HUES48 (cell line): ENCODE measurements around the gene CIAPIN1.

ENCODE experiments used
- H3K27ac ChIP-seq: one replicate; pipeline ENCODE4 v1.7.0; 2013; ENCODE audit warnings: low read depth, low read length, inconsistent platforms
- H3K27me3 ChIP-seq: 2 replicates; pipeline ENCODE4 v1.6.1; 2013; ENCODE audit warnings: mild to moderate bottlenecking, low read length; ENCODE audit not compliant: control insufficient read depth, insufficient read depth
- H3K36me3 ChIP-seq: 2 replicates; pipeline ENCODE4 v1.6.1; 2013; ENCODE audit warnings: low read length; ENCODE audit not compliant: control insufficient read depth, insufficient read depth
- H3K4me1 ChIP-seq: 2 replicates; pipeline ENCODE4 v1.6.1; 2013; ENCODE audit warnings: mild to moderate bottlenecking, low read length; ENCODE audit not compliant: control insufficient read depth, insufficient read depth
- H3K4me3 ChIP-seq: 2 replicates; pipeline ENCODE4 v1.5.1; 2013; ENCODE audit warnings: mild to moderate bottlenecking, low read depth, low read length
- H3K9ac ChIP-seq: 2 replicates; pipeline ENCODE4 v1.6.1; 2013; ENCODE audit warnings: mild to moderate bottlenecking, low read depth, low read length, moderate library complexity
- H3K9me3 ChIP-seq: 2 replicates; pipeline ENCODE4 v1.6.1; 2013; ENCODE audit warnings: low read length; ENCODE audit not compliant: control insufficient read depth, insufficient read depth

The CIAPIN1 gene

DNA sequence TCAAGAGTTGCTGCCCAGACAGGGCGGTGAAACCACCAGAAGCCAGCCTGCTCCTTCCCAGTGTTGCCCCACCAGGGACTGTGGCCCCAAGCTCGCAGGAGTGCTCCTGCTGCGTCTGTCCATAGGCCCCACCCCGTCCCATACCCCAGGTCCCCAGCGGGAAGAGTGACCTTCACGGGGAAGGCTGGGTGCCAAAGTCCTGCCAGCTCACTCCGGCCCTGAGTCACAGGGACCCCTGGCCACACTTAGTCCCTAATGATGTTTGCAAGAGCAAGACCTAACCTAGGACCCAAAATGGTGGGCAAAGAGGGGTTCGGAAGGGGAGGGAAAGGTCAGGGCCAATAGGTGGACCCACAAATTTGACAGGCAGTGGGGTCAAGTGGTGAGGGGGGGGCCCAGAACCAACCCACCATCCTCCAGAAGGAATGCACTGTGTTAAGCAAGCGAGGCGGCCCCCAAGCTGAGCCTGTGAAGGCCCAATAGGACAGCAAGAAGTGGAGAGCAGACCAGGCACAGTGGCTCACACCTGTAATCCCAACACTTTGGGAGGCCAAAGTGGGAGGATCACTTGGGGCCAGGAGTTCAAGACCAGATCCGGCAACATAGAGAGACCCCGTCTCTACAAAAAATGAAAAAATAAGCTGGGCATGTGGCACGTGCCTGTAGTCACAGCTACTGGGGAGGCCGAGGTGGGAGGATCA is 35.8 kb upstream of the CIAPIN1 start:
- H3K9ac ChIP-seq = no peak overlapping the region

DNA sequence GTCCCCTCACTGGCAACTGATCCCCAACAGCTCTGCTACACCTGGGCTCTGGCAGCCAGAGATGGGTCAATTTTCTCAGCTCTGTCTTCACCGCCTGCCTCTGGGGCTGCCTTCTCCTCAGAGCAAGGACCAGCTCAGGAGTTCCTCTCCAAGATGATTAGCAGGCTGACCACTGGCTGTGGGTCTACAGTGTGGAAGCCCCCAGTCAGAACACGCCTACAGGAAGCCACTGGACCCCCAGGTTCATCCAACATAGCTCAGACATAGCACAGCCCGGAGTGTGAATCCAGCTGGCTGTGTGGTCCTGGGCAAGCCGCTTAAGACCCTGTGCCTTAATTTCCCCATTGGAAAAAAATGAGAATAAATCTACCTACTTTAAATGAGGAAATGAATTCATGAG is 34.2 kb upstream of the CIAPIN1 start:
- no peak overlapping the region for H3K27ac ChIP-seq
- peaks cover 14% of the 10 kb centered on the region; the same call in 1 of the 2 replicates for H3K4me1 ChIP-seq
- no peaks in the 10 kb centered on the region for H3K9me3 ChIP-seq
- no peak overlapping the region for H3K4me3 ChIP-seq
- H3K27me3 ChIP-seq = peaks cover 23% of the 10 kb centered on the region
- H3K36me3 ChIP-seq = no peaks in the 10 kb centered on the region
- H3K9ac ChIP-seq = no peak overlapping the region

More for the DNA sequence above, 35.8 kb upstream of the CIAPIN1 start:
- H3K4me3 ChIP-seq = no peak overlapping the region
- H3K27ac ChIP-seq = no peak overlapping the region
- H3K36me3 ChIP-seq = no peaks in the 10 kb centered on the region
- peaks cover 23% of the 10 kb centered on the region for H3K27me3 ChIP-seq
- no peaks in the 10 kb centered on the region for H3K9me3 ChIP-seq
- H3K4me1 ChIP-seq = peaks cover 12% of the 10 kb centered on the region; the same call in 1 of the 2 replicates

DNA sequence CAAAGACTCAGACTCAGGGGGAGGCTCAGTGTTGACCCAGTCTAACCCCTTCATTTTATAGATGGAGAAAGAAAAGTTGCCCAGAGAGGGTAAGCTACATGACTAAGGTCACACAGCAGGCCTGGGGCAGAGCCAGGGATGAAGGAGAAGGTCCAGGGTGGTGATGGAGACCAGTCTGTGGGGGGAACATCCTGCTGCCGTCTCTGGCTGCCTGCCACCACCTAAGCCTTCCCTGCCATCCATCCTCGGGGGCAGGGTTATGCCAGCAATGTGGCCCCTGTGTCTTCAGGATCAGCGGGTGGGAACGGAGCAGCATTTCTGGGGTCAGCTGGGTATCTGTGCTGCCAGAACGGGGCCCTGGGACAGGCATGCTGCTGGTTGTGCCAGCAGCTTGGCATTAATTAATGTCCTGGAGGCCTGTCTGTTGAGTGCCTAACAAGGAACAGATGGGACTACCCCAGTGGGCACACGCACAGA is 33.6 kb upstream of the CIAPIN1 start:
- Histone ChIP-seq H3K9ac (no peak overlapping the region), H3K36me3 (no peaks in the 10 kb centered on the region), H3K27ac (no peak overlapping the region), H3K27me3 (peaks cover 21% of the 10 kb centered on the region), H3K9me3 (no peaks in the 10 kb centered on the region), H3K4me3 (no peak overlapping the region), H3K4me1 (peaks cover 19% of the 10 kb centered on the region)

DNA sequence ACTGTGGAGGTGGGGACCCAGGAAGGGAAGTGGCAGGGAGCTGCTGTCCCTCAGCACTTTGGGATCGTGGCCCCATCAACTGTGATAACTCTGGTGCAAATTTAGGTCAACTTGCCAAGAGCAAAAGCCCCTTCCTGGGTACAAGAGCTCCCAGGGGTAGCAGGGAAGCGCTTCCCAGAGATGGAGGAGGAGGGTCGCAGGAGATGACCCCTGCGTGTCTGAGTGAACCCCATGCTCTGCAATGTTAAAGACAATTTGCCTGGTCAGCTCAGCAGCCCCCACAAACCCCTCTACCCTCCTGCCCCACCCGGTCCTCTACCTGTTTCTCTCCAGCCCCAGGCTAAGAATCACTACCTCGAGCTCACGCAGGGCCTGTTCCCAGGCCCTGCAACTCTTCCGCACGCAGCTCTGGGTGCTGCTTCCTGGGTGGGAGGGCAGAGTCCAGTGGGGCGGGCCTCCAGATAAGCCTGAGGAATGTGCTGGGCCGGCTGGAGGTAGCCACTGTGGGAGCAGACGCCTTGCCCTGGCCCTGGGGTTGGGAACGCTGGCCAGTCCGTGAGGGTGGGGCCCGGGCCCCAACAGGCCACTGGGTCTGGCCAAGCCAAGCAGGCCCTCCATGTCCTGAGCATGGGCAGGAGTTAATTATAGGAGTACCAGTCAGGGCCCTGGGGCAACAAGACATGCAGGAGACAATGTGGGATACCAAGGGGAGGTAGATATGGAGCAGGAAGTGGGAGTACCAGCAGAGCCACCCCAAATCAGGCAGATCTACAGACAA is 33.0 kb upstream of the CIAPIN1 start:
- peak overlapping the region; percentile 43 for H3K27ac ChIP-seq
- no peaks in the 10 kb centered on the region for H3K36me3 ChIP-seq
- H3K9ac ChIP-seq = no peak overlapping the region
- H3K4me1 ChIP-seq = peaks cover 22% of the 10 kb centered on the region
- peaks cover 15% of the 10 kb centered on the region for H3K27me3 ChIP-seq
- H3K4me3 ChIP-seq = peak overlapping the region; percentile 63
- no peaks in the 10 kb centered on the region for H3K9me3 ChIP-seq

DNA sequence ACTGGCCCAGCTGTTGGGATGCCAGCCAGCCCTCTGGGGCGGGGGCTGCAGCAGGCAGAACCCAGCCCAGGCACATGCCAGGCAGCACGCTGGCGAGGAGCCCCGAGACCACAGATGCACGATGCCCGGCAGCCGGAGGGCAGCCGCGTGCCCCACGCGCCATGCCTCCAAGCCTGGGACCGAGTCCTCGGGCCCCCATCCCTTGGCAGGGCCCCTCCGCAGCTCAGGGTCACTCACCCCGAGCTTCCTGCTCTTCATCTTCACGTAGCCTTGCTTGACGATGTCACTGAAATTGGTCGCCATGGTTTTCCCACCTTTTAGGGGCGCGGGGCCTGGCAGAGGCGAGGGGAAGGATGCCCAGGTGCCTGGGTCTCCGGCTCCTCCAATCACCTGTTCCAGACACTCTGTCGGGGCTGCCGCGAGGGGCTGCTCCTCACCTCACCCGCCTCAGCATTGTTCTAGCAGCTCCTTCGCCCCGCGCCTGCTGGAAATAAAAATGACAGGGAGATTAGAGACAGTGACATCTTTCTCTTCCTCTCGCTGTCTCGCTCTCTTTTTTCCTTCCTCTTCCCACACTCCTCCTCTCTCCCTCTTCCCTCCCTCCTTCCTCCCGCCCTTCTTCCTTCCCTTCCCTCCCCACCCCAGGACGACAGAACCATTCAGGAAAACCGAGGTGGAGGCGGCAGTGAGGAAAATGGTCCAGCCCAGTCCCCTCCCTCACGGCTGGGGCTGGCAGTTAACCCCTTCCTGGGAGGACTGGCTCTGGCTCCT is 32.2 kb upstream of the CIAPIN1 start:
- H3K4me1 ChIP-seq = peaks cover 24% of the 10 kb centered on the region
- peaks cover 10% of the 10 kb centered on the region for H3K27me3 ChIP-seq
- H3K9me3 ChIP-seq = no peaks in the 10 kb centered on the region
- H3K4me3 ChIP-seq = peak overlapping the region; percentile 63
- H3K27ac ChIP-seq = no peak overlapping the region
- no peak overlapping the region for H3K9ac ChIP-seq
- H3K36me3 ChIP-seq = 0 out of 2 replicates have a peak, but pooled peaks cover 2% of the 10 kb centered on the region

DNA sequence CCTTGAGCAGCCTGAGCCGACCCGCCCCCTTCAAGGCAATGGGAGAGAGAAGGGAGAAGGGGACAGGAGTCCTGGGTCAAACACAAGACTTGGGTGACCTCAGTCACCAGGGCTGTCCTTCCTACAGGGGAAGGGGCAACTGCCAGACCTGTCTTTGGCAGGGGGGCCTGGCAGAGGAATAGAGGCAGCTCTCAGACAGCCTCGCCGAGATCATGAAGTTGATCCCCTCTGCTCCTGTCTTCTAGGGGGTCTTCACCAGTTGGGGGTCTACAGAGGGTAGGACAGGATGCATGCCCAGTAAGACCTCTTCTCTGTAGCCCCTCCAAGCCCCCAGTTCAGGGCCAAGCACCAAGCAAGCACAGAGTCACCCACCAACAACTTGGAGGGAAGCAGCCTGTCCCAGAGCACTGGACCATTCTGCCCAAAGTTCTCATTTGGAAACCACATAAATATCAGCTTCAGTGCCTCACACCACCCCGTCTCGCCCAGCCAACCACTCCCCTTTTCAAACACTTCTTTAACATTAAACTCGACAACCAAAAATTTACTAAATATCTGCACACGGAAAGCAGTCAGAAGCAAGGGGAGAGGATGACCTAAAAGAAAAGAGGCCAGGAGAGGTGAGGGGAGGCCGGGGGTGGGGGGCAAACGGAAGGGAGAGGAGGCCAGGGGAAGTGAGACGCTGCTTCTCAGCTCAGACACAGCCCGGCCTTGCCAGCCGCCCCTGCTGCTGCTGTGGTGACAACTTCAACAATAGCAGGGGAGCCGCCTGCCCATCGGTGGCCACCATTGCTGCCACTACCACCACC is 31.4 kb upstream of the CIAPIN1 start:
- no peak overlapping the region for H3K9ac ChIP-seq
- H3K4me3 ChIP-seq = peak overlapping the region; percentile 63
- H3K4me1 ChIP-seq = peaks cover 24% of the 10 kb centered on the region
- peaks cover 10% of the 10 kb centered on the region for H3K27me3 ChIP-seq
- peaks cover 9% of the 10 kb centered on the region; the same call in 1 of the 2 replicates for H3K36me3 ChIP-seq
- H3K27ac ChIP-seq = no peak overlapping the region
- H3K9me3 ChIP-seq = no peaks in the 10 kb centered on the region

DNA sequence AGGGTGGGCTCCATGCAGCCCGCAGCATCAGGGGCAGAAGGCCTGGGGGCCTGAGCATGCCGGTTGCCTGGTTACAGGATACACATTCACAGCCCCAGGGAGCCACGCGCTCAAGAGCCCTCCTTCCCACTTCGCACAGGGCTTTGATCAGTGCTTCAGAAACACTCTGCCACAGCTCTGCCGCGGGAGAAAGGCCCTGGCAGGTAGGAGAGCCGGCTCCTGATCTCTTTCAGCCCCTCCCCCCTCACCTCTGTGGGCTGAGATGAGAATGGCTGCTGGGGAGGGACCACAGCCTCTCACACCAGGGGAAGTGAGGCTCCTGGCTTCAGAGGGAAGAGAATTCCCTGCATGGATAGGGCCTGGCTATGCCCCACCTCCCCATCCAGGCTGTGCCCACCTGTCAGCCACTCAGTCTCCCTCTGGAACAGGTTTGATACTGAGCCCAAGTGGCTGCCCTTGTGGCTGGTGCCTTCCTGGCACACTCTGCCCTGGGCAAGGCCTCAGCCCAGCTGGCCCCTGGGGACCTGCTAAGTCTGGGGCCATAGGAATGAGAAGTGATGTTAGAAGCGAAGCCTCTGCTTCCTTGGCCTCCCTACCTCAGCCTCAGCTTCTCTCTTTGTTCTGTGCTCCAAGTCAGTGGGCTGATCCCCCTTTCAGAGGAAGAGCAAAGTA is 30.5 kb upstream of the CIAPIN1 start:
- no peak overlapping the region for H3K4me3 ChIP-seq
- H3K4me1 ChIP-seq = peaks cover 32% of the 10 kb centered on the region
- H3K27me3 ChIP-seq = peaks cover 10% of the 10 kb centered on the region
- H3K9ac ChIP-seq = no peak overlapping the region
- H3K27ac ChIP-seq = no peak overlapping the region
- H3K9me3 ChIP-seq = no peaks in the 10 kb centered on the region
- peaks cover 18% of the 10 kb centered on the region; the same call in 1 of the 2 replicates for H3K36me3 ChIP-seq

DNA sequence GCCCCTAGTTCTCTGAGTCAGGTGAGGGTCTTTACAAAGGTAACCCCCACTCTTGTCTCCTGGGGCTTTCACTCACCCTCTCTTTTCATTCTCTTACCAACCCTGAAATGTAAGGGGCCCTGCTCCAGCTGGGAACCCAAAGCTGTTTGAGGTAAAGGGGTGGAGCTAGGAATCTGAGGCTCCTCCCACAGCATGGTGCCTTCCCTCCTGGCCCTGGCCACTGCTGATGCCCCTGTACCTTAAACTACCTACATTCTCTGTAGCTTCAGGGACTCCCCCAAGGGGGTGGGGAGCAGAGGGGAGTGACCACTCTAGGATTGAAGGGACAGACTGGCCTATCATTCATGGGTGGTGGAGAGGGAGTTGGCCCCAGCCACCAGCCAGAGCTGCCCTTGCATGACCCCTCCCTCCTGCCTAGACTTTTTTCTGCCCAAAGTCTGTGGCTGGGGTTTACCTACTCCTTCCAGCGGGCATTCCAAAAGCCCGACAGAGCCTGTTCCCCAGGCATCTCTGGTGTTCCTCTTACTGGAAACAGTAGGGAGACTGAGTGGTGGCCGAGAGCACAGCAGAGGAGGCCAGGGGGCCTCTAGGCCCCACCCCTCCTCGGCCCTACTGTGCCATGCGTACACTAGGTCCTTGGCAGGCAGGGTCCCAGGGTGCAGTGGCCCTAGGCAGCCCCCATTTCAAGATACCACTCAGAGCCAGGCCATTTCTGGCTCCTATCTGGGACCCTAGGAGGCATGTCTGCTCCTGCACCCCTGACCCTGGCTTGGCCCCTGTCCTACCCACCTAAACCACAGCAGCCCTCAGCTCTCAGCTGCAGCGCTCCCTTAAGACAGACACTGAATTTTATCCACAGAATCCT is 29.6 kb upstream of the CIAPIN1 start:
- no peak overlapping the region for H3K9ac ChIP-seq
- no peak overlapping the region for H3K4me3 ChIP-seq
- no peaks in the 10 kb centered on the region for H3K9me3 ChIP-seq
- H3K27ac ChIP-seq = no peak overlapping the region
- H3K36me3 ChIP-seq = peaks cover 21% of the 10 kb centered on the region; the same call in 1 of the 2 replicates
- peaks cover 41% of the 10 kb centered on the region for H3K4me1 ChIP-seq
- H3K27me3 ChIP-seq = peaks cover 10% of the 10 kb centered on the region

DNA sequence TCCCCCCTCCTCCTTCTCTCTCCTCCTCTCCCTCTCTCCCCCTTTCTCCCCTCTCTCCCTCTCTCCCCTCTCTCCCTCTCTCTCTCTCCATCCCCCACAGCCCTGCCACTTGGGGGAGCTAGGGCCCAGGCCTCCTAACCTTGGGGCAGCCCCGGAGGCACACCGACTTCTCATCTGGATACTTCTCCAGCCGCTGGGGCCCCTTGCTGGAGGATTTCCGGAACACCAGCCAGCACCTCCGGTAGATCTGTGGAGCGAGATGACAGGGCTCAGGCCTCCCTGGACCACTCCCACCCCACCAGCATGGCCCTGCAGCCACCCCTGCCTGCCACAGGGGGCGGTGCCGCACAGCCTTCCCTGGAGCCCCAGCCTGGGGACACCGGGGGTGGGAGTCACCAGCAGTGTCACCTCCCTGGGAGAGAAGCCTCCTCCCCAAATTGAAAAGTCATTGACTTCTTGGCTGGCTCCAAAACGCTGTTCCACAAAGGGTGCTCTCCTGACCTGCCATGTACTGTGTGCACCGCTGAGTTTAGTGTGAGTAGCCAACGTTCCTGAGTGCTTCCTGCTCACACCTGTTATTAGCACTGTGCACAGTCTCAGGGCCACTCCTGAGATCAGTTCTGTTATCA is 28.6 kb upstream of the CIAPIN1 start:
- no peak overlapping the region for H3K9ac ChIP-seq
- H3K4me1 ChIP-seq = peaks cover 49% of the 10 kb centered on the region
- H3K36me3 ChIP-seq = peaks cover 29% of the 10 kb centered on the region
- peak overlapping the region; percentile 43 for H3K27ac ChIP-seq
- peaks cover 10% of the 10 kb centered on the region for H3K27me3 ChIP-seq
- no peak overlapping the region; the same call in 1 of the 2 replicates for H3K4me3 ChIP-seq
- no peaks in the 10 kb centered on the region for H3K9me3 ChIP-seq
